ENCODE data around the gene PTPN14. TPM values are rescaled to one million over a fixed set of nuclear protein-coding genes. Genes with fewer than 3 reads are reported as not detected.

The PTPN14 gene
- total RNA-seq, 1 donor from 2014 or later = 43.7 TPM

GRCh38 chr1:214317300-214317699 lies 234.1 kb downstream of the PTPN14 start:
- ATAC-seq (no peak), DNase-seq (no peak)
- Histone ChIP-seq H3K9me3 (no peaks in the 10 kb centered on the region), H3K36me3 (peaks cover 4% of the 10 kb centered on the region), H3K27ac (no peak overlapping the region), H3K4me1 (no peaks in the 10 kb centered on the region), H3K4me3 (no peak overlapping the region), H3K27me3 (no peaks in the 10 kb centered on the region)
- TF ChIP-seq CTCF (IDR thresholded peaks at IDR 0.05) = no peak
- intact Hi-C loops (cut with DNase I) = no loop called here

GRCh38 chr1:214316593-214316992 lies 234.8 kb downstream of the PTPN14 start:
- ATAC-seq (peak; percentile 75), DNase-seq (no peak)
- intact Hi-C loops (cut with DNase I) = no loop called here
- H3K4me1 ChIP-seq = no peaks in the 10 kb centered on the region
- H3K27ac ChIP-seq = no peak overlapping the region
- no peaks in the 10 kb centered on the region for H3K9me3 ChIP-seq
- H3K4me3 ChIP-seq = no peak overlapping the region
- no peaks in the 10 kb centered on the region for H3K27me3 ChIP-seq
- no peak for TF ChIP-seq CTCF (IDR thresholded peaks at IDR 0.05)
- peaks cover 4% of the 10 kb centered on the region for H3K36me3 ChIP-seq

GRCh38 chr1:214314178-214314843 lies 237.1 kb downstream of the PTPN14 start:
- Histone ChIP-seq H3K4me3 (no peak overlapping the region), H3K27me3 (no peaks in the 10 kb centered on the region), H3K27ac (no peak overlapping the region), H3K9me3 (no peaks in the 10 kb centered on the region), H3K4me1 (no peaks in the 10 kb centered on the region), H3K36me3 (peaks cover 4% of the 10 kb centered on the region)
- no peak for TF ChIP-seq CTCF (IDR thresholded peaks at IDR 0.05)
- ATAC-seq (no peak), DNase-seq (no peak)
- intact Hi-C loops (cut with DNase I) = no loop called here

GRCh38 chr1:214312530-214313051 lies 238.8 kb downstream of the PTPN14 start:
- Histone ChIP-seq H3K4me1 (no peaks in the 10 kb centered on the region), H3K9me3 (no peaks in the 10 kb centered on the region), H3K4me3 (no peak overlapping the region), H3K36me3 (peaks cover 4% of the 10 kb centered on the region), H3K27ac (no peak overlapping the region), H3K27me3 (no peaks in the 10 kb centered on the region)
- DNase-seq (no peak), ATAC-seq (peak; percentile 64)
- intact Hi-C loops (cut with DNase I) = no loop called here
- TF ChIP-seq CTCF (IDR thresholded peaks at IDR 0.05) = no peak

- intact Hi-C loops (cut with DNase I) = no loop called here
- DNase-seq (no peak), ATAC-seq (no peak)
- H3K4me1 ChIP-seq = no peaks in the 10 kb centered on the region
- no peaks in the 10 kb centered on the region for H3K27me3 ChIP-seq
- H3K27ac ChIP-seq = no peak overlapping the region
- no peak for TF ChIP-seq CTCF (IDR thresholded peaks at IDR 0.05)
- H3K4me3 ChIP-seq = no peak overlapping the region
- no peaks in the 10 kb centered on the region for H3K9me3 ChIP-seq
- H3K36me3 ChIP-seq = peaks cover 4% of the 10 kb centered on the region
These were observed 240.4 kb downstream of the PTPN14 start for GRCh38 chr1:214310777-214311690.

Measured in upper lobe of right lung (tissue), 1 donor.